Measurements from ENCODE around the gene NLGN2. TPM values are rescaled to one million over a fixed set of nuclear protein-coding genes. Genes with fewer than 3 reads are reported as not detected.
A peak's percentile ranks its signal among the peaks of the same experiment; 100 is the strongest.

NLGN2 gene
- total RNA-seq (2014; rRNA removed; shearing (Covaris generic)) (0.06 TPM in 1 of 2 replicates, not detected in the other), total RNA-seq (2022) (1.2 TPM in 1 of 2 replicates, not detected in the other), Bru-seq, nascent RNA (percentile 11 among the genes with signal in this experiment), BruChase-seq, experiment 1, labeled RNA remaining after a 6-hour chase (percentile 25 among the genes with signal in this experiment), BruChase-seq, experiment 2, labeled RNA remaining after a 2-hour chase (percentile 13 among the genes with signal in this experiment)
- long read RNA-seq, result 0 reads

DNA sequence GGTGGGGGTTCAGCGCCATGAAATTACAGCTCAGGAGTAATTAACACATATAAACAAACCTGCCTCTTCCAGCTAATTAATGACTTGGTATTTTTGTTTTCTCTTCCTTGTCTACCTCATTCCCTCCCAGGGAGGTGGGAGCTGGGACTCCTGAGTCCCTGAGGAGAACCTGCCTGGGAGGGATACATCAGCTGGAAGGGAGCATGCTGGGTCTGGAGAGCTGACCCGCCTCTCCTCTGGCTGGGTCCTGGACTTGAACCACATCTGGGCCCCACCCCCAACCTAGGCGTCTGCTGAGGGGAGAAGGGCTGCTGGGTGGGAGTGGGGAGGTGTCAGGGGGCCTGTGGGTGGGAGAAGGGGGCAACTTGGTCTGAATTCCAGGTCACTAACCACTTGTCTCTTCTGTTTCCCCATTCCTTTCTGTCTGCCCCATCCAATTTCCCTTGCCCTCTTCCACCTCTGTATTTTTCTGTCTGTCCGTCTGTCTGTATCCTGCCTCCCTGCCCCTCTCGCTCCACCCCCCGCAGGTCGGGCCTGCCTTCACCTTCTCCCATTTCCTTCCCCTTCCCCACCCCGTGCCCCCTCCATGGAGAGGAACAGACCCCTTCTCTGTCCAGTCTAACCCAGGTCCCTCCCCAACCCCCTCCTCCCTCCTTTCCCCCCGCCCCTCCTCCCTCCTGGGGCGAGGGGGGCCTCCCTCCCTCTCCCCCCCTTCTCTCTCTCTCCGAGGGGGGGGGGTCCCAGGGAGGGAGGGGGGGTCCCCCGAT is at the start of gene NLGN2:
Gene NLGN2, plus strand, starts transcription at position 361 of the 767 bp plus-strand sequence. CDS start 411 bp downstream, outside the sequence.
- Histone ChIP-seq H3K9me2 (ENCODE audit: insufficient read depth, low read length) (no peaks in the 10 kb centered on the region), H3K9me3 (ENCODE audit: low read length) (no peaks in the 10 kb centered on the region), H2AFZ (ENCODE audit: low read length) (no peak within 1 kb of the TSS), H3K4me1 (ENCODE audit: insufficient read depth, low read length, poor library complexity, severe bottlenecking) (peaks cover 6% of the 10 kb centered on the region), H4K20me1 (ENCODE audit: insufficient read depth, low read length) (no peaks in the 10 kb centered on the region), H3K4me2 (ENCODE audit: low read length) (no peak within 1 kb of the TSS), H3K79me2 (ENCODE audit: insufficient read depth, low read depth, low read length) (no peaks in the 10 kb centered on the region), H3K27ac (ENCODE audit: low read depth, low read length, poor library complexity, severe bottlenecking) (no peak within 1 kb of the TSS), H3K36me3 (ENCODE audit: insufficient read depth, low read length) (no peaks in the 10 kb centered on the region), H3K4me3 (ENCODE audit: low read depth, low read length, poor library complexity, severe bottlenecking) (no peak within 1 kb of the TSS)
- CTCF ChIA-PET (ENCODE audit: unreplicated experiment), result no interaction called here
- POLR2A ChIA-PET, result no interaction called here
- intact Hi-C loops (cut with micrococcal nuclease; ENCODE audit: unreplicated experiment), result no loop called here
- BruUV-seq (replicated peaks), result no TSS peak
- TF ChIP-seq, protein P1, sequence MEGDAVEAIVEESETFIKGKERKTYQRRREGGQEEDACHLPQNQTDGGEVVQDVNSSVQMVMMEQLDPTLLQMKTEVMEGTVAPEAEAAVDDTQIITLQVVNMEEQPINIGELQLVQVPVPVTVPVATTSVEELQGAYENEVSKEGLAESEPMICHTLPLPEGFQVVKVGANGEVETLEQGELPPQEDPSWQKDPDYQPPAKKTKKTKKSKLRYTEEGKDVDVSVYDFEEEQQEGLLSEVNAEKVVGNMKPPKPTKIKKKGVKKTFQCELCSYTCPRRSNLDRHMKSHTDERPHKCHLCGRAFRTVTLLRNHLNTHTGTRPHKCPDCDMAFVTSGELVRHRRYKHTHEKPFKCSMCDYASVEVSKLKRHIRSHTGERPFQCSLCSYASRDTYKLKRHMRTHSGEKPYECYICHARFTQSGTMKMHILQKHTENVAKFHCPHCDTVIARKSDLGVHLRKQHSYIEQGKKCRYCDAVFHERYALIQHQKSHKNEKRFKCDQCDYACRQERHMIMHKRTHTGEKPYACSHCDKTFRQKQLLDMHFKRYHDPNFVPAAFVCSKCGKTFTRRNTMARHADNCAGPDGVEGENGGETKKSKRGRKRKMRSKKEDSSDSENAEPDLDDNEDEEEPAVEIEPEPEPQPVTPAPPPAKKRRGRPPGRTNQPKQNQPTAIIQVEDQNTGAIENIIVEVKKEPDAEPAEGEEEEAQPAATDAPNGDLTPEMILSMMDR (conservative IDR thresholded peaks at IDR 0.05; ENCODE audit: low read length), result no peak
- no peak for TF ChIP-seq EZH2phosphoT487 (IDR thresholded peaks at IDR 0.05; ENCODE audit: borderline replicate concordance, low read depth, low read length)
- no peak for DNase-seq (ENCODE audit: low spot score)

DNA sequence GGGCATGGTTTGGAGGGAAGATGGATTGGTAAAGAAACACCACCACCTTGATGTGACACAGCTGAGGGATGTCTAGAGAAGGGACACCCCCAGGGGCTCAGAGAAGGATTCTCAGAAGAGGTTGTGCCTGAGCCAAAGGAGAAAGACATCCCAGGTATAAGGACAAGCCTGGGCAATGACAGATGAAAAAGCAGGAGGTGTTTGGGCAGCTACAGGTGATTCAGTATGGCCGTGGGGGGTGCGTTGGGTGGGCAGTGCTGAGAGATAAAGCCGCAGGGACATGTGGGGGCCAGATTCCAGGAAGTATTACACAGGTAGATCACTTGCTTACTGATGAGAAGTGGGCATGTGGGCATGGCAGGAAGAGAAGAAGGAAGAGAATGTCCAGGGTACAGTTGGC is 45.7 kb upstream of the NLGN2 start:
- Histone ChIP-seq H3K4me2 (ENCODE audit: low read length) (no peak overlapping the region), H3K36me3 (ENCODE audit: insufficient read depth, low read length) (no peaks in the 10 kb centered on the region), H3K79me2 (ENCODE audit: insufficient read depth, low read depth, low read length) (no peaks in the 10 kb centered on the region), H3K9me2 (ENCODE audit: insufficient read depth, low read length) (no peaks in the 10 kb centered on the region), H3K4me1 (ENCODE audit: insufficient read depth, low read length, poor library complexity, severe bottlenecking) (no peaks in the 10 kb centered on the region), H3K9me3 (ENCODE audit: low read length) (no peaks in the 10 kb centered on the region), H4K20me1 (ENCODE audit: insufficient read depth, low read length) (no peaks in the 10 kb centered on the region), H2AFZ (ENCODE audit: low read length) (no peak overlapping the region), H3K4me3 (ENCODE audit: low read depth, low read length, poor library complexity, severe bottlenecking) (no peak overlapping the region), H3K27ac (ENCODE audit: low read depth, low read length, poor library complexity, severe bottlenecking) (no peak overlapping the region)
- intact Hi-C loops (cut with micrococcal nuclease; ENCODE audit: unreplicated experiment), result loop anchor here (2.0 kb wide), 1 partner anchor 23 kb away; no protein-coding TSS in a partner anchor
- POLR2A ChIA-PET, result no interaction called here
- no peak for TF ChIP-seq EZH2phosphoT487 (IDR thresholded peaks at IDR 0.05; ENCODE audit: borderline replicate concordance, low read depth, low read length)
- TF ChIP-seq, protein P1 (conservative IDR thresholded peaks at IDR 0.05; ENCODE audit: low read length), result no peak
- BruUV-seq (replicated peaks), result no TSS peak
- DNase-seq (ENCODE audit: low spot score), result no peak
- CTCF ChIA-PET (ENCODE audit: unreplicated experiment), result interaction anchor here (0.6 kb wide), 1 partner anchor 25 kb away, joined by 3 read pairs; the partner anchor contains the start of gene ACAP1

Measured in OCI-LY7 (cell line).